ENCODE results near the gene GABRR1.
"Not testable (repeated sequence)": the region's sequence is repeated elsewhere in the genome, so short reads cannot be mapped to it uniquely, and the experiment has no call there.

Gene GABRR1

DNA sequence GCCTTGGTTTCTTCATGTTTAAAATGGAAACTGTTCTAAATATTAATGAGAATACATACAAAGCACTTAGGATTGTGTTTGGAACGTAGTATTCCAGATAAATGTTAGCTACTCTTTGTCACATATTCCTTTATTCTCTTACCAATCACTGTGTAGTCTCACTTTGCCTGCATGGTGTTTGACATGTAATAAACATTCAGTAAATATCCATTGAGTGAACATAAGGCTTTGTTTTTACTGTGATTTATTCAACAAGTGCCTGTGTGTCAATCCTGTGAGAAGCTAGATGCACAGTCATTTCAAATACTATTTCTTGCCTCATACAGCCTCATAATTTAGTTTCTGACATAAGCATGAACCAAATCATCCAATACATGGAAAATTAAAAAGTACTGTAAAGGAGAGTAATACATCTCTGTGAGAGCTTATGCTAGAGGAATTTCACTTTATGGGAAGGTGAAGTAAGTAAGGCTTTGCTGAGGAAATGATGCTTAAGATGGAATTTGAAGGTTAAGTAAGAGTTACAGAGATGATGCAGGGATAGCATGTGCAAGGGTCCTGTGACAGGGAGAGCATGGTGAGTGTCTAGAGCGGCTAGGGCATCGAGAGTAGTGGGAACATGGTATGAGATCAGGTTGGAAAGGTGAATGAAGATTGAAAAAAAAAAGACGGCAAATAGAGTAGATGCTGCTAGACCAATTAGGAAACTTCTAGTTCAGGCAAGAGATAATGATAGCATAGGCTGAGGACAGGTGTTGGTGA is 56.6 kb downstream of the GABRR1 start:
- no peak for DNase-seq

DNA sequence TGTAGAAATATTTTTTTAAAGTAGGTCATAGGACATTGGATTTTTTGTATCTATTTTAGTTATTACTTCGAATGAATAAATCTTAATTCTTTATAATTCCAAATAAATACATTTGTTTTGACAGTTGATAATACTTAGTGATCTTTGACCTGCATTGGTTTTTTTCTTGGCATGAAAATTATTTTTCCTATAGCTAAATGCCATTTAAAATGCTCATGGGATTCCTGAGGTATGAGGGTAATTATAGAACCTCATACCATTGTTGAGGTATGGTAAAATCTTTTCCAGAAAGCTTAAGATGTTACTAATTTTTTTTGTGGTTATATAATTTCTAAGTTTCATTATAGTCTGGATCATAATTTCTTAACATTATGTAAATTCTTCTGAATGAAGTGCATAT is 63.0 kb downstream of the GABRR1 start:
- DNase-seq: no peak

DNA sequence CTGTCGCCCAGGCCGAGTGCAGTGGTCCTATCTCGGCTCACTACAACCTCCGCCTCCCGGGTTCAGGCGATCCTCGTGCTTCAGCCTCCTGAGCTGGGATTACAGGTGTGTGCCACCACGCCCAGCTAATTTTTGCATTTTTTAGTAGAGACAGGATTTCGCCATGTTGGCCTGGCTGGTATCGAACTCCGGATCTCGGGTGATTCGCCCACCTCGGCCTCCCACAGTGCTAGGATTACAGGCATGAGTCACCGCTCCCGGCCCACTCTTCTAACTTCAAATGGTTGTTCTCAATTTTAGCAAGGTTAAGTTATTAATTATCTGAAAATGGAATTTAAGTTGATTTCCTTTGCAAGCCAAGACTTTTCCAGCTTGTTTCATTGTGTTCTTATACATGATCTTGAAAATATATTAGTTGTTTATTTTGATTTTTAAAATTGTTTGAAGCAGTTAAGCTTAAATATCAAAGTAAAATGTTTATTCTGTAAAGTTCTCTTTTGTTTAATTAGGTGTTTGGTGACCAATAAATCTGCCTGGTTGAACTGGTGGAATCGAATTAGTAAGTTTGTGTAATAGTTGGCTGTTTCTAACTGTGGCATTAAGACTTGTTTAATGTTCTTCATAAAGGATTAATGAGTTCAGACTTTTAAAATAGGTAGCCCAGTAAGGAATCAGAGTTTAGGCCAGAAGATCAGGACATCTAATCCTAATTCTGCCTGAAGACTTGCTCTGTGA is 69.0 kb downstream of the GABRR1 start:
- DNase-seq: peak in 1 of 58 donors; percentile 8

DNA sequence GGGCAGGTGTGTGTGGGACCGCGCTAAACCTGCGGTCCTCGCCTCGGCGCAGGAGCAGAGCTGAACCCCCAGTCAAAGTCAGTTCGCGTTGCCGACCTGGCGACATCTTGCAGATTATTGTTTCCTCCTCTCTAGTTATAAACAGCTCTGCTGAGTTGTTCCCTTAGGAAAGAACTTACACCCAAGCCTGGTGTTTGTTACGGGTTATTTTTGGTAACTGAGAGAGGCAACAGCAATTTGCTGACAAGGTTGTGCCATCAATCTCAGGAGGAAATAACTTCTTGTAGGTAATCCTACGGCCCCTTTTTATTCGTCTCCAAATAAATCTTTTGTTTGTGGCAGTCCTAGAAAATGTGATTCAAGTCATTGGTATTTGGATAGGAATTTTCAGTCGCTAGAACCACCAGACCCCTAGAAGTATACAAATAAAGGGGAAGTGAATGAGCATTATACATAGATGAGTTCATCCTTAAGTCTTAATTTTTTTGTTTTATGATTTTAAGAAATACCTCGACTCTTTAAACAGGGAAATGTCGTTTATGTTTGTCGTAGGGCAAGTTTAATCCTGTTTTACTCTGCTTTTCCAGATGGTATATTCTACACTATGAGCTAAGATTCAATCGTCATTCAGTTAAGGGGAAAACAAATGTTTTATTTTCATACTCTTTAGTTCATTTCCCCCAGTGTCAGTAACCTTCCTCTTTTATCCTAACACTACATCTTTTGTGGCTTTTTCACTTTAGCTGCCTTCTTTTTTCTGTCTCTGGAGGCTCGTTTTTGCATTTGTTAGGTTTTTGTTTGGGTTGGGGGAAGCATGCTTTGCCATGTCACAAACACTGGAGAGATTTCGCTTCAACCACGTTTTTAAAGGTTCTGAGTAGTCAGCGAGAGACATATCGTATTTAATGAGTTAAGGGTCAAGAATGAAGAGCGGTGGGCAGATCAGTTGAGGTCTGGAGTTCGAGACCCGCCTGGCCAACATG is 70.1 kb downstream of the GABRR1 start:
- peak in 2 of 58 donors; percentile 7 to 50 for DNase-seq

DNA sequence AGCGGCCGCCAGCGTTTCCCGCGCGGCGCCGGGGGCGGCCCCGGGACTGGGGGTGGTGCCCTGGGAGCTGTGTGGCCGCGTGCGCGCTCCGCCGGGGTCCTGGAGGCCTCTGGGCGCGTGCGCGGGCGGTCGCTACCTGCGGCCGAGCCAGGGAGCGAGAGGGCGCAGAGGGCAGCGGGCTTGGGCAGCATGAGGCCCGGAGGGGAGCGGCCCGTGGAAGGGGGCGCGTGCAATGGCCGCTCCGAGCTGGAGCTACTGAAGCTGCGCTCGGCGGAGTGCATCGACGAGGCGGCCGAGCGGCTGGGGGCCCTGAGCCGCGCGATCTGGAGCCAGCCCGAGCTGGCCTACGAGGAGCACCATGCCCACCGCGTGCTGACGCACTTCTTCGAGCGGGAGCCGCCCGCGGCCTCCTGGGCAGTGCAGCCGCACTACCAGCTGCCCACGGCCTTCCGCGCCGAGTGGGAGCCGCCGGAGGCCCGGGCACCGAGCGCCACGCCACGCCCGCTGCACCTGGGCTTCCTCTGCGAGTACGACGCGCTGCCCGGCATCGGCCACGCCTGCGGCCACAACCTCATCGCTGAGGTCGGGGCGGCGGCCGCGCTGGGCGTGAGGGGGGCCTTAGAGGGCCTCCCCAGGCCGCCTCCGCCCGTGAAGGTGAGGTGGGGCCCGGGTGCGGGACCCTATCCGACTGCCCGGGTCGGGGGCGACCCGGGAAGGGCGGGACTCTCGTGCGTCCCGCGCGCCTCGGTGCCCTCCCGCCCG is 71.0 kb downstream of the GABRR1 start, which contains the start of gene PM20D2:
Gene PM20D2, plus strand, starts transcription at position 100 of the 762 bp plus-strand sequence. Its CDS starts 90 bp downstream, at position 190.
- peak in 52 of 58 donors; percentile 8 to 80 (median 46) for DNase-seq

DNA sequence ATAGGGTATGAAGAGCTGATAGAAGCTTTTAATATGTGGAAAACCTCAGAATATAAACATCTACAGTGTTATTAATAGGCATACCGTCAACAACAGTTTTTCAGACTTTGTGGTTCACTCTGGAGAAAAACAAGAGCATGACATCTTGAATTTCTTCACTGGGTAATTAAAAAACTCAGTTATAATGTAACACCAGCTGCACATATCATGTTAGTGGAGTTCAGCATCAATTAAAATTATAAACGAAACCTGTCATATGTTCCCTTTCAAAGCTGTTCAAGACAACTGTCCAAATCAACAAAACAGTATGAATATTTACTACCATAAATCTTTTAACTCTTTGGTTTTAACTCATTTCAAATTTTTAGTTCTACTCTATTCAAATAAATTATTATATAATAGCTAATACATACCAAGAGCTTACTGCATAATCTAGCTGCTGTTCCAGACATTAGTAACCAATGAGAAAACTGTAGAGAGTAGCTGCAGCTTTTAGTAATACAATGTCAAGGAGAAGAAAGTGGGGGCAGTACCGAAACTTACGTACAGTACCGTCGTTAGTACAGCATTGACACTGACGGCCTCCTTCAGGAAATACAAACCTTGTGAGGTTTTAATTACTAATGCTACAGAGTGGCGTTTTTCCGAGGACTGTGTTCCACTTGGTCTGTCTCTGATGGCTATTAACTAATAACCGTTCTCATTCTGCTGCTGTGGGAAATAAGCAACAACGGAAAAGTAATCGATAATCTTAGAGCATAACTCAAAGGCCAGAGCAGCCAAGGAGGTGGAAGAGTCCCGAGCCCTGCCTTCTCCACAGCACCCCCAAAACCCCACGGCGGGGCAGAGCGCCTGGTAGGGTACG is 71.8 kb downstream of the GABRR1 start:
- DNase-seq: peak in 1 of 58 donors; percentile 26

DNA sequence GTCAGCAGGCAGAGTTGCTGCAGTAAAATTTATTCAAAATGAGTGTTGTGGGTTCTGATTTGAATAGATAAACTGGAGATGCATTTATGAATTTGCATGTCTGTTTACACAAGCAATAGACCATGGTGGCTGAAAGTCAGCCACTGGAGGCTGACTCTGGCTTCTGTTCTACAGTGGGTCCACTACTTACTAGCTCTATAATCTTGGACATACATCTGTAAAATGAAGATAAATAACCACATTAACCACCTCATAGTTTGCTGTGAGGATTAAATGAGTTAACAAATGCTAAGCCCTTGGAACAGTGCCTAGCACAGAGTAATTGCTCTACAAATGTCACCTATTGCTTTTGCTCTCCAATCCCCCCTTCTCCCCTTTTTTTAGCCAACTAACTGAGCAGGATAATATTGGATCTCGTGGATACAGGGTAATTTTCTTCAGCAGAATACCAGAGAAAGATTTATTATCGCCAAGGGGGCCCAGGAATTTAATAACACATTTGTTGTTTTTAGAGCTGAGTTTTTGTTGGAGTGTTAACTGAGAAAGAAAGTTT is 72.7 kb downstream of the GABRR1 start:
- DNase-seq: no peak

DNA sequence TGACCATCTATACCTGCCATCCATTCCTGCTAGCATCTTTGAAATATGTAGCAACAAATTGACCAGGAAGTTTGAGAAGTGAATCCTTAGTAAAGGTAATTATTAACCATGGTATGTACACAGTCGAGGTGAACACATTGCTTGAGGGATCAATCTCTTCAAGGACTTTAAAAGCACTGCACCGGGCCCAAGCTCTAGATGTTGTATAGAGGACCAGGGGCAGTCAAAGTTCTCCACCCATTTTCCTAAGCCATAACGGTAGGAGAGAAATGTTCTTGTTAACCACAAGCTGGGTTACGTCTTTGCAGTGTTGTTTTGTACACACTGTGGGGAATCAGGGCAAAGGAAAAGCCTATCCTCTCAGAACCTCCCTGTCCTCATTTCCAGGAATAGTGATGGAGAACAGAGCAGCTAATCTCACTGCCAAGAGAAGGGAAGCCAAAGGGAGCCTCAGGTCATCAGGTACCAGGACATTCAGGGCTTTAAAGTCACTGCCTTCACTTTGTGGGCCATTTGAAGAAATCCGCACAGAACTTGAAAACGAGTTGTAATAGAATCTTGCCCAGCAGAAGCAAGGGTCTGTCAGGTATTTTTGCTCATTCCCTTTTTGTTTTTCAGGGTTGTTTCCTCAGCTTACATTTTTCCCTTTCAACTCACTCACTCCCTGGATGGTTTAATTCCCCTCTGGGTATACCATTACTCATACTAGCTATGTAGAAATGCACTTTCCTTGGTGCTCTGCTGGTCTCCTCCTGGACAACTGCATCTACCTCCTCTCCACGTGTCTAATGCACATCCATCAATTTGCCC is 76.6 kb downstream of the GABRR1 start:
- DNase-seq: no peak

DNA sequence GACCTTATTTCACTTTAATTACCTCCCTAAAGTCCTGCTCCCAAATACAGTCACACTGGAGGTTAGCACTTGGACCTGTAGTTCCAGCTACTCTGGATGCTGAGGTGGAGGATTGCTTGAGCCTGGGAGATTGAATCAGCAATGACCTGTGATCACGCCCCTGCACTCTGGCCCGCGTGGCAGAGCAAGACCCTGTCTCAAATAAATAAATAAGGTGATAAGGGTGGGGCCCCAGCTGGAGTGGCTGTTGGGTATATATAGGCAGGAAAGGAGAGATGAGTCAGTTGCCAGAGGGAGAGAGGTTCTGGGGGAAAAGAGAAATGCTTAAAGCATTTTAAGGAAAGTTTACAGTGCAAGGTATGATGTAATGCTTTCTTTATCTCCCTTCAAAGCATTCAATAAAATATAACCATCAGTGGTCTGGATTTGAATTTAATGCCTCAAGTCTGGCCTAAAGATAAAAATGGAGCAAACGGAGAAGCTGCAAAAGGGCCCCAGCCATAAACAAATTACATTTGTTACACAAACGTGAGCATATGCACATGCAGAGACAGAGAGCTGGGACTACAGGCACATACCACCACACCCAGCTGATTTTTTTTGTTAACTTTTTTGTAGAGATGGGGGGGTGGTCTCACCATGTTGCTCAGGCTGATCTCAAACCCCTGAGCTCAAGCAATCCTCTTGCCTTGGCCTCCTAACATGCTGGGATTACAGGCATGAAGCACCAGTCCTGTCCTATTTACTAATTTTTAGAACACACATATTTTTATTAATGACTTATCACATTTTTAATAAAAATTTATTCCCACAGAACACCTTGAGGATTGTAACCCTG is 77.4 kb downstream of the GABRR1 start:
- DNase-seq: no peak

DNA sequence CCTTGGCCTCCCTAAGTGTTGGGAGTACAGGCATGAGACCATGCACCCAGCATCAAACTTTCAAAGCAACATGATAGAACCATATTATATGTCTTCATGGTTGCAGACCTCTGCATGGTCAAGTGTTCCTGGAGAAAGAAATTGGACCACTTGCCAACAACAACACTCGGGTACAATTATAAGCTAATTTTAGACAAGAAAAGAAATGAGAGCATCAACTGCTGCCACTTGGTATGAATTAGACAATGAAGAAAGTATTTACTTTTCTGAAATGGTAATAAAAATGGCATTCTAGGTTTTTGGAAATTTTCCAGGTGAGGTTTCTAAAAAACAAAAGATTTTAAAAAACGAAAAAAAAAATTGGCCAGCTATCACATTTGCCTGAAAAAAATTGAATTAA is 79.0 kb downstream of the GABRR1 start:
- no peak for DNase-seq

DNA sequence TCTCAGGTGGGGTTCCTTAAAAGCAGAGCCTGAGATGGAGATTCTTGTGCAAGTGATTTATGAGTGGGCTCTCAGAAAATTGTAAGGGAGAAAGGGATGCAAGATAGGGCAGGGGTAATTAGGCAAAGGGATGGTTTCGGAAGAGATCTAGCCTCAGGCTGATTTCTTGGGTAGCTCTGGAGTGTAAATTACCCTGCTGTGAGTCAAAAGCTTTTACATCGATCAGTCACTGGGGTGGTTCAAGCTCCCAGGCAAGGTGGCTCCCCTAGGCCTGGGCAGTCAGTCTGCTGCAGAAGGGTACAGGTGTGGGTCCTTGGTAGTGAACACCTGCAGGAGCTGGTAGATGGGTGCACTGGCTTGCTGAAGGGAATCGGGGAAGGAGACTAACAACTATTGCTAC is 82.4 kb downstream of the GABRR1 start:
- DNase-seq: no peak

DNA sequence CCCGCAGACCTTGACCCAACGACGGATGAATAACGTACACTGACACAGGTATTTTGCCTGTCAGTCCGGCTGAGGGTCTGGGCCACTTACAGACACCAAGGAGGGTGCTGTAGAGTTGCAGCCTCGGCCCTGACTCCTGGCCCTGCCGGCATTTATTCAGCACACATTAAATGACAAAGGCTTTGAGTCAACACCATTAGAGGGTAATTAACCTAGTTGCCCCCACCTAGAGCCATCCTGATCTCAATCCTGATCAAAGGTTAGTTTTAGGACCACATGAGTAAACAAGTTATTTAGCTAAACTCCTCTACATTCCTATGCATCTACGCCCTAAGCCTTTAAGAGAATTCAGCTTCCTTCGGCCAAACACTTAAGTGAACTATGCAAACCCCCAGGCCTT is 83.2 kb downstream of the GABRR1 start:
- no peak for DNase-seq

DNA sequence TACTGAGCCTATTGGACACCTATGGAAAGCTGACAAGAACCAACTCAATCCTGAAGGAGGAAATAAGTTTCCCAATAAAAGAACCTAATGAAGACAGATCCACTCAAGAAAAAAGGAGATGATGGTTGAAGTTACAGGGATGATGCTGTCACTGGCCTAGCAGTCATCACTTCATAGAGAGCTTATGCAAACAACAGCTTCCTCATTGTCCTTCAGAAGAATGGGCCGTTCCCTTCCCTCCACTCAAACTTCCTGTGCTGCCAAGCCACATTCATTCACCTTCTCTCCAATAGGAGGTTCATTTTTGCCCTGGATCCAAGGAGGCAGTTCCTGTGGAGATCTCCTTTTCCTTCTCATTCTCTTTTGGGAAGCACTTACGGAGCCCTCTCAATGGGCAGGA is 85.1 kb downstream of the GABRR1 start:
- DNase-seq: no peak

DNA sequence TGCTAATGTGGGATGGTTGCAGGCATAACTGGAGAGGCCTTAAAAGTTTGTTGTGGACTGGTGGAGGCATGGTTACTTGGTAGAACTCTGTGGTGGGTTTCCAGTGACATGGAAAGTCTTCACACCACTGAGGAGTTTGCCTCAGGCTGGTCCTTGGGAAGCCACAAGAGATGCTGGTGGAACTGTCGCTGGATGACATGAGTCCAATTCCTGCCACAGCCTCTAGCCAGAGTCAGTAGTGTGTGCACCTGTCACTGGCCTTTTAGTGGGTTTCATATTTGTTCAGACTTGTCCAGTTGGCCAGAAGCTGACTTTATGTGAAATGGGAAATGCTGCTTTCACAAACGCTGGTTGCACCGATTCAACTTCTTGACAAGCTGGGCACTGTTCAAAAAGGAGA is 85.6 kb downstream of the GABRR1 start:
- DNase-seq: no peak

DNA sequence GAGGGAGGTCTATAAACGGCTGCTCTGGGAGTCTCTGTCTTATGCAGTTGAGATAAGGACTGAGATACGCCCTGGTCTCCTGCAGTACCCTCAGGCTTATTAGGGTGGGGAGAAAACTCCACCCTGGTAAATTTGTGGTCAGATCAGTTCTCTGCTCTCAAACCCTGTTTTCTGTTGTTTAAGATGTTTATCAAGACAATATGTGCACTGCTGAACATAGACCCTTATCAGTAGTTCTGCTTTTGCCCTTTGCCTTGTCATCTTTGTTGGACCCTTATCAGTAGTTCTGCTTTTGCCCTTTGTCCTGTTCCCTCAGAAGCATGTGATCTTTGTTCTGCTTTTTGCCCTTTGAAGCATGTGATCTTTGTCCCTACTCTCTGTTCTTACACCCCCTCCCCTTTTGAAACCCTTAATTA is 88.9 kb downstream of the GABRR1 start:
- DNase-seq: not testable (repeated sequence)

All from anterior cingulate cortex (tissue), 58 donors.